Measurements from ENCODE around the gene CDKN1C. TPM values are rescaled to one million over a fixed set of nuclear protein-coding genes. Genes with fewer than 3 reads are reported as not detected.

The CDKN1C gene
- 4.8 and 12.5 TPM in 2 replicates for total RNA-seq

DNA sequence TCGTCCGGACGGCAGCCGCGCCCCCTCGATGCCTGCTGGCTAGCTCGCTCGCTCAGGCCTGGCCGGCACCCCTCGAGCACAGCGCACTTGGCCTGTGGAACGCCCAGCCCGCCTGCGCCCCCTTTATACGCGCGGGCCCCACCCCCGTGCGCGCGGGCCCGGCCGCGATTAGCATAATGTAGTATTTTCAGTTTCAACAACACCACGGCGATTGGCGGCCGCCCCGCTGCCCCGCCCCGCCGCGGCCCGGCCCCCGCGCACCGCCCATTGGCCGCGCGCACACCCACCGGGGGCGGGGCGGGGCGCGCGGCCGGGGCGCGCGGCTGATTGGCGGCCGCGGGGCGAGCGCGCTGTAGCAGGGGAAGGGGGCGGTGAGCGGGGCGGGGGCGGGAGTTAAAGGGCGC, at the start of gene CDKN1C:
Gene CDKN1C (minus strand): TSS at position 98 of the 404 bp plus-strand sequence. CDS start 319 bp downstream, outside the sequence.

DNA sequence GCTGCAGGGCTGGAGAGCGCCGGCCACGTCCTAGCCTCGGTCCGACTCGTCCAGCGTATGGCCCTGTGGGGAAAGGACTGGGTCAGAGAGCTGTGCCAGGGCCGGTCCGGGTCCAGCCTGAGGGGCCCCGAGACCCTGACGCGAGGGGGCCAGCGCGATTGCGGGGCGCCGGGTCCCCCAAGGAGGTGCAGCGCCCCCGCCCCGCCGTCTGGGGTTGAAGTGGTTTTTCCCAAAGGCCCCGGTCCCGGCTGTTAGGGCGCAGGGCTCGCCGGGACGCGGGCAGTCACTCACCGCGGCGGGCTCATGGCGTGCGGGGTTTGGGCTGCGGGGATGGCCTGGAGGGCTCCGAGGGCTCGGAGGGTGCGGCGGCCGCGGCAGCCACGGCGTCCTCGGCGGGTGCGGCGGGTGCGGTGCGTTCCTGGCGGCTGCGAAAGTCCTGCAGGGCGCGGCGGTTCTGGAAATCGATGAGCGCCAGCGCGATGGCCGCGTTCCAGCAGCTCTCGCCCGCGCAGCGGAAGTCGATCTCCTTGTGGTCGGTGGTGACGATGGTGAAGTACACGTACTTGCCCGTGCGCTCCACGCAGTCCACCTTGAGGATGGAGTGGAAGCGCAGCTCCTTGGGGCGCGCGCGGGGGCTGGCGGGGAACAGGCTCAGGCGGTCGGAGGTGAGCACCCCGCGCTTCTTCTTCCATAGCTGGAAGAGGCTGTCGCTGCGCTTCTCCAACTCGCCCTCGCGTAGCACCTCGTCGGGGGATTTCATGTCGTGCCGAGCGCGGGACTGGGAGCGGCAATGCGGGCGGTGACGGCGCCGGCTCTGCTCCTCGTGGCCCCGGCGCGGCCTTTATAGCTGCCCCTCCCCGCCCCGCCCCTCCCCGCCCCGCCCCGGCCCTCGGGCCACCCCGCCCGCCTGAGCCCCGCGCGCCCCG, 43.3 kb upstream of the CDKN1C start, which contains the start of gene PHLDA2:
Gene PHLDA2 (minus strand): TSS at position 816 of the 926 bp plus-strand sequence. CDS start 56 bp downstream, at position 760.

Other genes with a start within 250 kb of the CDKN1C start
- 5.0 and 6.1 TPM in 2 replicates for gene KCNQ1OT1, start 185.8 kb downstream of the CDKN1C start, total RNA-seq
- 5.0 and 13.2 TPM in 2 replicates for gene PHLDA2, start 43.6 kb upstream of the CDKN1C start, total RNA-seq
- gene NAP1L4, start 106.6 kb upstream of the CDKN1C start, total RNA-seq, result 91.5 and 149 TPM in 2 replicates
- gene CARS1, start 171.6 kb upstream of the CDKN1C start, total RNA-seq, result 85.7 and 87.9 TPM in 2 replicates

All from smooth muscle cell of the umbilical artery (primary cell).